K562 (cell line): ENCODE measurements around the gene COL5A1. TPM values are rescaled to one million over a fixed set of nuclear protein-coding genes. Genes with fewer than 3 reads are reported as not detected.

ENCODE experiments used
- ATAC-seq: fragments of 200-7000 bp; cut with Tn5 transposase; 3 replicates; pipeline ENCODE4 v1.9.1; 2020; ENCODE audit warnings: moderate library complexity
- BruUV-seq: library from RNA; stranded (reverse); fragments of 400-500 nt; replicated peaks from 2 replicates; lab custom pipeline; 2021; lab: Mats Ljungman, UMichigan
- CTCF ChIA-PET: fragments of 300-600 bp; formaldehyde crosslinking; extraction: SDS; loops from one replicate; lab custom pipeline; 2021; ENCODE audit warnings: low intra/inter-chr PET ratio; lab: Yijun Ruan, JAX
- POLR2A ChIA-PET: fragments of 300-600, 350-650 bp; sonication (Branson Sonifier 250); formaldehyde crosslinking; extraction: SDS; loops from one replicate; lab custom pipeline; 2021; ENCODE audit warnings: antibody characterized with exemption, inconsistent platforms; lab: Yijun Ruan, JAX
- DNase-seq, 4 experiments: peaks; one replicate each; pipeline versions ENCODE4 v3.0.0 to v3.0.0-alpha.2; 2011 to 2018; ENCODE audit warnings: low spot score in 3 of 4, mixed read lengths in 3 of 4; ENCODE audit errors: extremely low read depth in 1 of 4
- FAIRE-seq: peaks from 2 replicates; lab custom pipeline; 2011; peaks lifted over from hg19 to GRCh38; lab: Jason Lieb, UNC
- H2AFZ ChIP-seq: 2 replicates; pipeline ENCODE4 v1.6.0; 2011; ENCODE audit warnings: low read depth, low read length, control low read depth, inconsistent platforms
- H3K27ac ChIP-seq: fragments of 200-600 bp; 3 replicates; pipeline ENCODE4 v1.8.0; 2011; ENCODE audit warnings: low read depth, mild to moderate bottlenecking, control low read depth, inconsistent platforms, low read length, moderate library complexity, mixed read lengths; ENCODE audit errors: extremely low read depth
- H3K27me3 ChIP-seq, 2 experiments: fragments of 300-600 bp in 1 of 2; 2 replicates in 1 of 2; 3 replicates in 1 of 2; pipeline versions ENCODE4 v1.6.0 to v1.8.0; 2011; ENCODE audit warnings: inconsistent platforms in 2 of 2, low read length in 2 of 2, mild to moderate bottlenecking in 1 of 2, mixed read lengths in 1 of 2, moderate library complexity in 1 of 2; ENCODE audit not compliant: control insufficient read depth in 2 of 2, insufficient read depth in 2 of 2
- H3K36me3 ChIP-seq: fragments of 300-600 bp; 3 replicates; pipeline ENCODE4 v1.8.0; 2011; ENCODE audit warnings: mild to moderate bottlenecking, low read length, inconsistent platforms; ENCODE audit not compliant: control insufficient read depth, insufficient read depth
- H3K4me1 ChIP-seq, 2 experiments: fragments of 200-600 bp in 1 of 2; replicated peaks in 1 of 2; 2 replicates in 1 of 2; 3 replicates in 1 of 2; pipeline versions ENCODE4 v1.5.1 to v1.8.0; 2011; ENCODE audit warnings: inconsistent platforms in 2 of 2, low read length in 2 of 2, mild to moderate bottlenecking in 1 of 2, mixed read lengths in 1 of 2, moderate library complexity in 1 of 2; ENCODE audit not compliant: control insufficient read depth in 2 of 2, insufficient read depth in 2 of 2
- H3K4me2 ChIP-seq: 2 replicates; pipeline ENCODE4 v1.6.1; 2011; ENCODE audit warnings: low read length, control low read depth, inconsistent platforms, mixed read lengths; ENCODE audit not compliant: insufficient read depth
- H3K4me3 ChIP-seq: fragments of 200-600 bp; sonication (generic), shearing (Covaris generic); 2 replicates; pipeline ENCODE4 v1.5.1; 2016; ENCODE audit warnings: control low read depth, inconsistent platforms
- H3K79me2 ChIP-seq: fragments of 200-600 bp; 3 replicates; pipeline ENCODE4 v1.8.0; 2011; ENCODE audit warnings: low read length, inconsistent platforms; ENCODE audit not compliant: control insufficient read depth, insufficient read depth
- H3K9ac ChIP-seq, 2 experiments: 2 replicates each; pipeline versions ENCODE4 v1.6.0 to v1.6.1; 2011; ENCODE audit warnings: low read depth in 2 of 2, low read length in 2 of 2, control low read depth in 1 of 2, inconsistent platforms in 1 of 2, mild to moderate bottlenecking in 1 of 2, mixed read lengths in 1 of 2; ENCODE audit not compliant: insufficient read depth in 1 of 2
- H3K9me1 ChIP-seq: one replicate; pipeline ENCODE4 v1.6.0; 2011; ENCODE audit warnings: inconsistent platforms, mild to moderate bottlenecking, low read length, moderate library complexity; ENCODE audit not compliant: control insufficient read depth, insufficient read depth
- H3K9me3 ChIP-seq: replicated peaks from 2 replicates; pipeline ENCODE4 v1.5.1; 2011; ENCODE audit warnings: low read depth, low read length, inconsistent platforms; ENCODE audit not compliant: control insufficient read depth, insufficient read depth
- H4K20me1 ChIP-seq: replicated peaks from 2 replicates; pipeline ENCODE4 v1.6.1; 2011; ENCODE audit warnings: low read length, inconsistent platforms, mixed read lengths; ENCODE audit not compliant: control insufficient read depth, insufficient read depth
- BHLHE40 ChIP-seq: IDR thresholded peaks from 2 replicates; pipeline ENCODE4 v1.6.1; 2011; ENCODE audit warnings: low read length, improper control_type of control experiment
- CHD4 ChIP-seq: fragments of 200-600 bp; sonication (generic); IDR thresholded peaks from 3 replicates; pipeline ENCODE4 v1.6.1; 2012; ENCODE audit warnings: low read depth, mild to moderate bottlenecking, mixed read lengths, low read length, inconsistent platforms; ENCODE audit not compliant: insufficient read depth, insufficient replicate concordance, poor library complexity, severe bottlenecking
- CTCF ChIP-seq, 3 experiments: IDR thresholded peaks in 2 of 3; conservative IDR thresholded peaks in 1 of 3; 2 replicates each; pipeline ENCODE4 v1.5.1; 2011 to 2012; ENCODE audit warnings: low read length in 3 of 3, mild to moderate bottlenecking in 3 of 3, control low read depth in 2 of 3, improper control_type of control experiment in 1 of 3, inconsistent platforms in 1 of 3, low read depth in 1 of 3, mixed read lengths in 1 of 3, moderate library complexity in 1 of 3; ENCODE audit not compliant: insufficient read depth in 2 of 3
- DEAF1 ChIP-seq: fragments of 450-650 bp; formaldehyde crosslinking; IDR thresholded peaks from 2 replicates; pipeline ENCODE4 v1.4.0; 2020; ENCODE audit warnings: mild to moderate bottlenecking, moderate library complexity
- DMBX1 ChIP-seq: fragments of 250-450 bp; sonication (Bioruptor Pico); IDR thresholded peaks from 2 replicates; pipeline ENCODE4 v1.8.0; 2022; ENCODE audit warnings: inconsistent platforms, mild to moderate bottlenecking, moderate library complexity, borderline replicate concordance
- HIVEP1 ChIP-seq: fragments of 250-450 bp; sonication (Bioruptor Pico); IDR thresholded peaks from 2 replicates; pipeline ENCODE4 v1.4.0; 2020; ENCODE audit warnings: mild to moderate bottlenecking
- LCOR ChIP-seq: sonication (generic); formaldehyde crosslinking; IDR thresholded peaks from 2 replicates; pipeline ENCODE4 v1.8.0; 2022; ENCODE audit warnings: mild to moderate bottlenecking, missing genetic modification reagents
- MITF ChIP-seq: IDR thresholded peaks from 2 replicates; pipeline ENCODE4 v1.6.1; 2014; ENCODE audit warnings: antibody characterized with exemption
- SMAD4 ChIP-seq: fragments of 250-450 bp; sonication (Bioruptor Pico); conservative IDR thresholded peaks from 2 replicates; pipeline ENCODE4 v1.8.0; 2021; ENCODE audit warnings: inconsistent platforms, mild to moderate bottlenecking, moderate library complexity
- TAF15 ChIP-seq: fragments of 200-400 bp; formaldehyde crosslinking; IDR thresholded peaks from 2 replicates; pipeline ENCODE4 v1.6.1; 2017; ENCODE audit warnings: mild to moderate bottlenecking, low read depth, low read length, moderate library complexity
- ZNF212 ChIP-seq: fragments of 450-650 bp; formaldehyde crosslinking; IDR thresholded peaks from 2 replicates; pipeline ENCODE4 v1.4.0; 2020; ENCODE audit warnings: mild to moderate bottlenecking
- ZNF277 ChIP-seq: fragments of 250-450 bp; sonication (Bioruptor Pico); IDR thresholded peaks from 2 replicates; pipeline ENCODE4 v1.8.0; 2022; ENCODE audit warnings: inconsistent platforms, mild to moderate bottlenecking, moderate library complexity, borderline replicate concordance
- ZNF551 ChIP-seq: fragments of 250-450 bp; sonication (Bioruptor Pico); IDR thresholded peaks from 2 replicates; pipeline ENCODE4 v1.5.0; 2021; ENCODE audit warnings: mild to moderate bottlenecking, moderate library complexity
- ZNF586 ChIP-seq: fragments of 450-650 bp; formaldehyde crosslinking; conservative IDR thresholded peaks from 2 replicates; pipeline ENCODE4 v1.4.0; 2020; ENCODE audit warnings: mild to moderate bottlenecking, moderate library complexity
- WGBS: fragments of 100-300 bp; shearing (Covaris generic); methylation state at CpG from one replicate; pipeline ENCODE4 v1.1.6; 2016; ENCODE audit warnings: low coverage, mixed read lengths; ENCODE audit not compliant: insufficient coverage; ENCODE audit errors: missing lambda C conversion rate; 5-methylcytosine and 5-hydroxymethylcytosine counted together
- in situ Hi-C: fragments of 300-500 bp; cut with MboI; formaldehyde crosslinking; loops from 4 replicates; pipeline ENCODE4 v1.15.0; 2018; ENCODE audit warnings: inconsistent platforms, mixed read lengths
- intact Hi-C: fragments of 100-400 bp; cut with micrococcal nuclease; formaldehyde crosslinking; loops from 2 replicates; pipeline ENCODE4 v1.14.2; 2022
- polyA plus RNA-seq, 8 experiments: library from polyadenylated mRNA; depleted of rRNA in 4 of 8; stranded (reverse) in 5 of 8; unstranded in 3 of 8; fragments of >200 nt; fragmentation: Nextera tagmentation in 2 of 8; fragmentation: Illumina TruSeq in 1 of 8; extraction: Ambion mirVana in 2 of 8; extraction: Trizol in 1 of 8; gene quantifications; 2 replicates each; pipeline versions ENCODE4 v1.2.1 to v1.2.3, GENCODE V29; 2011 to 2014; ENCODE audit warnings: inconsistent platforms in 1 of 8, missing spikeins in 1 of 8
- total RNA-seq, 7 experiments: library from RNA; depleted of rRNA in 6 of 7; stranded (reverse); fragments of >200 nt in 6 of 7; fragmentation: Illumina TruSeq in 2 of 7; extraction: Trizol in 2 of 7; gene quantifications; 2 replicates each; pipeline versions ENCODE4 v1.2.1 to v1.2.3, GENCODE V29; 2011 to 2021; ENCODE audit warnings: low replicate concordance in 1 of 7

The COL5A1 gene
- total and polyA plus RNA-seq, 9 of the 15 experiments (the other 6 are each of a cell fraction or from before 2014, with no cell fraction given) = under 0.01 to 0.13 (median 0.04) TPM; not detected in 6

GRCh38 chr9:134689321-134690181 is 47.9 kb downstream of the COL5A1 start:
- Histone ChIP-seq H3K9me3 (no peaks in the 10 kb centered on the region), H3K27ac (no peak overlapping the region), H2AFZ (no peak overlapping the region), H3K27me3 (peaks cover 3 to 42% of the 10 kb centered on the region in 2 experiments; a peak in 3 of 5 replicates), H3K4me3 (no peak overlapping the region), H3K4me2 (no peak overlapping the region), H4K20me1 (no peaks in the 10 kb centered on the region; the same call in 1 of the 2 replicates), H3K79me2 (no peaks in the 10 kb centered on the region), H3K9ac (no peak overlapping the region), H3K4me1 (no peaks in the 10 kb centered on the region), H3K9me1 (no peaks in the 10 kb centered on the region), H3K36me3 (no peaks in the 10 kb centered on the region)
- ATAC-seq (peak; percentile 98), DNase-seq (peak; percentile 61 to 82 (median 78)), FAIRE-seq (peak; percentile 52)
- intact Hi-C loops (loop anchor here (10.0 kb wide), 1 partner anchor 725 kb away; no protein-coding TSS in a partner anchor), in situ Hi-C loops (loop anchor here (10.0 kb wide), 1 partner anchor 295 kb away; no protein-coding TSS in a partner anchor)
- CTCF ChIA-PET = interaction anchor here (0.7 kb wide), 1 partner anchor 517 kb away, joined by 3 read pairs; no protein-coding TSS in a partner anchor
- BruUV-seq = no TSS peak
- POLR2A ChIA-PET = interaction anchor here (0.7 to 2.0 kb wide), 3 partner anchors 12 to 125 kb away, joined by 3 to 4 read pairs (median 3); no protein-coding TSS in a partner anchor
- 5% methylated on average over 17 of the region's 20 CpGs for WGBS
- no peak for TF ChIP-seq ZNF586 (CRISPR knock-in tag)
- TF ChIP-seq HIVEP1 (CRISPR knock-in tag) = no peak
- TF ChIP-seq ZNF551 (CRISPR knock-in tag) = no peak
- no peak for TF ChIP-seq LCOR (CRISPR knock-in tag)
- no peak for TF ChIP-seq ZNF212
- TF ChIP-seq MITF = no peak
- no peak for TF ChIP-seq ZNF277 (CRISPR knock-in tag)
- TF ChIP-seq CTCF (IDR thresholded peaks at IDR 0.05 in 2 of 3, conservative IDR thresholded peaks at IDR 0.05 in 1 of 3; ENCODE audit: insufficient read depth in 2 of 3, low read depth in 1 of 3, low read length in 3 of 3) = peak; percentile 55 to 81 (median 63)
- no peak for TF ChIP-seq SMAD4
- TF ChIP-seq DEAF1 (CRISPR knock-in tag) = no peak
- no peak for TF ChIP-seq CHD4
- no peak for TF ChIP-seq TAF15
- no peak for TF ChIP-seq DMBX1 (CRISPR knock-in tag)
- TF ChIP-seq BHLHE40 = no peak
